Panc1 (cell line): ENCODE measurements around the gene TUBB4B. TPM values are rescaled to one million over a fixed set of nuclear protein-coding genes. Genes with fewer than 3 reads are reported as not detected.

Experiments
- ATAC-seq: fragments of 200-7000 bp; cut with Tn5 transposase; 2 replicates; pipeline ENCODE4 v1.9.1; 2020; ENCODE audit warnings: mild to moderate bottlenecking, moderate library complexity
- BruUV-seq: library from RNA; stranded (reverse); fragments of 400-500 nt; replicated peaks from 2 replicates; lab custom pipeline; 2021; lab: Mats Ljungman, UMichigan
- CTCF ChIA-PET: fragments of 300-600 bp; sonication (Branson Sonifier 250); formaldehyde crosslinking; loops from one replicate; lab custom pipeline; 2022; ENCODE audit warnings: antibody characterized with exemption; lab: Charles Lee
- POLR2A ChIA-PET: fragments of 300-600 bp; sonication (Branson Sonifier 250); formaldehyde crosslinking; loops from one replicate; lab custom pipeline; 2022; ENCODE audit warnings: antibody characterized with exemption; lab: Charles Lee
- DNase-seq: peaks from one replicate; pipeline ENCODE4 v3.0.0-alpha.2; 2010; ENCODE audit warnings: low read depth, low spot score
- H3K27ac ChIP-seq: 2 replicates; pipeline ENCODE4 v1.5.1; 2011; ENCODE audit warnings: mild to moderate bottlenecking, low read length, inconsistent platforms
- H3K27me3 ChIP-seq: fragments of 200-500 bp; sonication (Bioruptor generic); 2 replicates; pipeline ENCODE4 v1.6.0; 2014; ENCODE audit warnings: low read length, inconsistent platforms; ENCODE audit not compliant: control insufficient read depth, insufficient read depth
- H3K36me3 ChIP-seq: fragments of 200-500 bp; sonication (Bioruptor generic); 2 replicates; pipeline ENCODE4 v1.5.1; 2014; ENCODE audit warnings: inconsistent platforms, mild to moderate bottlenecking, low read length, moderate library complexity; ENCODE audit not compliant: control insufficient read depth, insufficient read depth
- H3K4me1 ChIP-seq: 2 replicates; pipeline ENCODE4 v1.5.1; 2011; ENCODE audit warnings: inconsistent platforms, mild to moderate bottlenecking, low read length, moderate library complexity; ENCODE audit not compliant: control insufficient read depth, insufficient read depth
- H3K4me3 ChIP-seq, 2 experiments: 2 replicates each; pipeline ENCODE4 v1.5.1; 2011 to 2012; ENCODE audit warnings: low read depth in 2 of 2, low read length in 2 of 2, mild to moderate bottlenecking in 2 of 2, inconsistent platforms in 1 of 2, moderate library complexity in 1 of 2
- H3K9me3 ChIP-seq: fragments of 200-500 bp; sonication (Bioruptor generic); 2 replicates; pipeline ENCODE4 v1.5.1; 2014; ENCODE audit warnings: low read depth, mild to moderate bottlenecking, inconsistent platforms, low read length, moderate library complexity; ENCODE audit not compliant: control insufficient read depth, insufficient read depth
- POLR2AphosphoS5 ChIP-seq: IDR thresholded peaks from 2 replicates; pipeline ENCODE4 v1.6.1; 2012; ENCODE audit warnings: mild to moderate bottlenecking, low read depth, low read length, moderate library complexity
- SIN3A ChIP-seq: IDR thresholded peaks from 2 replicates; pipeline ENCODE4 v1.6.1; 2012; ENCODE audit warnings: low read depth, mild to moderate bottlenecking, low read length, moderate library complexity, borderline replicate concordance; ENCODE audit not compliant: insufficient read depth
- TCF7L2 ChIP-seq: IDR thresholded peaks from 2 replicates; pipeline ENCODE4 v1.6.1; 2011; ENCODE audit warnings: mild to moderate bottlenecking, low read depth, low read length, inconsistent platforms
- in situ Hi-C: cut with HindIII; loops from 2 replicates; pipeline ENCODE4 v1.10.0; 2016; ENCODE audit warnings: low sequenced_read_pairs, low pct_unique_long_range_greater_than_20kb
- intact Hi-C: fragments of 100-400 bp; cut with micrococcal nuclease; formaldehyde crosslinking; loops from one replicate; pipeline ENCODE4 v1.10.0; 2022; ENCODE audit not compliant: unreplicated experiment
- total RNA-seq: library from RNA; stranded (reverse); gene quantifications from one replicate; pipeline ENCODE4 v1.2.1, GENCODE V29; 2021; ENCODE audit not compliant: unreplicated experiment
- TF ChIP-seq, protein P1 (sequence below): fragments of 450-650 bp; IDR thresholded peaks from 2 replicates; pipeline ENCODE4 v1.5.1; 2017; ENCODE audit warnings: mild to moderate bottlenecking
- TF ChIP-seq, protein P2 (sequence below), 2 experiments: IDR thresholded peaks; 2 replicates each; pipeline ENCODE4 v1.6.1; 2011 to 2012; ENCODE audit warnings: low read depth in 2 of 2, control low read depth in 1 of 2, low read length in 1 of 2, mild to moderate bottlenecking in 1 of 2, moderate library complexity in 1 of 2; ENCODE audit not compliant: insufficient read depth in 1 of 2

Gene TUBB4B
- total RNA-seq, 1 experiment from 2014 or later = 265 TPM

DNA sequence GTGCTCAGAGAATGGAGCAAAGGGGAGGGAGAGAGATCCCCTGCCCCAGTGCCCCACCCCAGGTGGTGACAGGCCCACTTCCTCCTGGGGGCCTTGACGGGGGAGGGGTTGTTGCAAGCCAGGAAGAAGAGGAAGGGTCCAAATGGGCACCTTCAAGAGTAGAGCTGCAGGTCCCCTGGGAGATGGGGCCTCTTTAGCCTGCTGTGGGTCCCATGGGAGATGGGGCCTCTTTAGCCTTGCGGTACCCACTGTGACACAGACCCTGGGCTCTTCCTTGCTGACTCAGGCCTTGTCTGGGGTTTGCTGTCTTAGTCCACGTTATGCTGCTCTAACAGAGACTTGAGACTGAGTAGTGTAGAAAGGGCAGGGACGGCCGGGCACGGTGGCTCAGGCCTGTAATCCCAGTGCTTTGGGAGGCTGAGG lies 26.9 kb downstream of the TUBB4B start:
- Histone ChIP-seq H3K9me3 (no peaks in the 10 kb centered on the region), H3K4me1 (no peaks in the 10 kb centered on the region), H3K36me3 (no peaks in the 10 kb centered on the region; the same call in 1 of the 2 replicates), H3K4me3 (no peak overlapping the region), H3K27me3 (no peaks in the 10 kb centered on the region), H3K27ac (no peak overlapping the region)
- no peak for ATAC-seq
- no TSS peak for BruUV-seq
- no peak for DNase-seq
- TF ChIP-seq, protein P1, sequence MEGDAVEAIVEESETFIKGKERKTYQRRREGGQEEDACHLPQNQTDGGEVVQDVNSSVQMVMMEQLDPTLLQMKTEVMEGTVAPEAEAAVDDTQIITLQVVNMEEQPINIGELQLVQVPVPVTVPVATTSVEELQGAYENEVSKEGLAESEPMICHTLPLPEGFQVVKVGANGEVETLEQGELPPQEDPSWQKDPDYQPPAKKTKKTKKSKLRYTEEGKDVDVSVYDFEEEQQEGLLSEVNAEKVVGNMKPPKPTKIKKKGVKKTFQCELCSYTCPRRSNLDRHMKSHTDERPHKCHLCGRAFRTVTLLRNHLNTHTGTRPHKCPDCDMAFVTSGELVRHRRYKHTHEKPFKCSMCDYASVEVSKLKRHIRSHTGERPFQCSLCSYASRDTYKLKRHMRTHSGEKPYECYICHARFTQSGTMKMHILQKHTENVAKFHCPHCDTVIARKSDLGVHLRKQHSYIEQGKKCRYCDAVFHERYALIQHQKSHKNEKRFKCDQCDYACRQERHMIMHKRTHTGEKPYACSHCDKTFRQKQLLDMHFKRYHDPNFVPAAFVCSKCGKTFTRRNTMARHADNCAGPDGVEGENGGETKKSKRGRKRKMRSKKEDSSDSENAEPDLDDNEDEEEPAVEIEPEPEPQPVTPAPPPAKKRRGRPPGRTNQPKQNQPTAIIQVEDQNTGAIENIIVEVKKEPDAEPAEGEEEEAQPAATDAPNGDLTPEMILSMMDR = no peak
- TF ChIP-seq, protein P2, sequence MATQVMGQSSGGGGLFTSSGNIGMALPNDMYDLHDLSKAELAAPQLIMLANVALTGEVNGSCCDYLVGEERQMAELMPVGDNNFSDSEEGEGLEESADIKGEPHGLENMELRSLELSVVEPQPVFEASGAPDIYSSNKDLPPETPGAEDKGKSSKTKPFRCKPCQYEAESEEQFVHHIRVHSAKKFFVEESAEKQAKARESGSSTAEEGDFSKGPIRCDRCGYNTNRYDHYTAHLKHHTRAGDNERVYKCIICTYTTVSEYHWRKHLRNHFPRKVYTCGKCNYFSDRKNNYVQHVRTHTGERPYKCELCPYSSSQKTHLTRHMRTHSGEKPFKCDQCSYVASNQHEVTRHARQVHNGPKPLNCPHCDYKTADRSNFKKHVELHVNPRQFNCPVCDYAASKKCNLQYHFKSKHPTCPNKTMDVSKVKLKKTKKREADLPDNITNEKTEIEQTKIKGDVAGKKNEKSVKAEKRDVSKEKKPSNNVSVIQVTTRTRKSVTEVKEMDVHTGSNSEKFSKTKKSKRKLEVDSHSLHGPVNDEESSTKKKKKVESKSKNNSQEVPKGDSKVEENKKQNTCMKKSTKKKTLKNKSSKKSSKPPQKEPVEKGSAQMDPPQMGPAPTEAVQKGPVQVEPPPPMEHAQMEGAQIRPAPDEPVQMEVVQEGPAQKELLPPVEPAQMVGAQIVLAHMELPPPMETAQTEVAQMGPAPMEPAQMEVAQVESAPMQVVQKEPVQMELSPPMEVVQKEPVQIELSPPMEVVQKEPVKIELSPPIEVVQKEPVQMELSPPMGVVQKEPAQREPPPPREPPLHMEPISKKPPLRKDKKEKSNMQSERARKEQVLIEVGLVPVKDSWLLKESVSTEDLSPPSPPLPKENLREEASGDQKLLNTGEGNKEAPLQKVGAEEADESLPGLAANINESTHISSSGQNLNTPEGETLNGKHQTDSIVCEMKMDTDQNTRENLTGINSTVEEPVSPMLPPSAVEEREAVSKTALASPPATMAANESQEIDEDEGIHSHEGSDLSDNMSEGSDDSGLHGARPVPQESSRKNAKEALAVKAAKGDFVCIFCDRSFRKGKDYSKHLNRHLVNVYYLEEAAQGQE (IDR thresholded peaks at IDR 0.05; ENCODE audit: insufficient read depth in 1 of 2, low read depth in 2 of 2, low read length in 1 of 2) = no peak
- no peak for TF ChIP-seq TCF7L2
- no peak for TF ChIP-seq POLR2AphosphoS5
- TF ChIP-seq SIN3A = no peak
- ChIA-PET POLR2A (interaction anchor here (0.6 kb wide), 1 partner anchor 9 kb away, joined by 9 read pairs; no protein-coding TSS in a partner anchor), CTCF (interaction anchor here (0.6 kb wide), 1 partner anchor 8 kb away, joined by 6 read pairs; no protein-coding TSS in a partner anchor)
- in situ Hi-C loops (no loop called here), intact Hi-C loops (no loop called here)

DNA sequence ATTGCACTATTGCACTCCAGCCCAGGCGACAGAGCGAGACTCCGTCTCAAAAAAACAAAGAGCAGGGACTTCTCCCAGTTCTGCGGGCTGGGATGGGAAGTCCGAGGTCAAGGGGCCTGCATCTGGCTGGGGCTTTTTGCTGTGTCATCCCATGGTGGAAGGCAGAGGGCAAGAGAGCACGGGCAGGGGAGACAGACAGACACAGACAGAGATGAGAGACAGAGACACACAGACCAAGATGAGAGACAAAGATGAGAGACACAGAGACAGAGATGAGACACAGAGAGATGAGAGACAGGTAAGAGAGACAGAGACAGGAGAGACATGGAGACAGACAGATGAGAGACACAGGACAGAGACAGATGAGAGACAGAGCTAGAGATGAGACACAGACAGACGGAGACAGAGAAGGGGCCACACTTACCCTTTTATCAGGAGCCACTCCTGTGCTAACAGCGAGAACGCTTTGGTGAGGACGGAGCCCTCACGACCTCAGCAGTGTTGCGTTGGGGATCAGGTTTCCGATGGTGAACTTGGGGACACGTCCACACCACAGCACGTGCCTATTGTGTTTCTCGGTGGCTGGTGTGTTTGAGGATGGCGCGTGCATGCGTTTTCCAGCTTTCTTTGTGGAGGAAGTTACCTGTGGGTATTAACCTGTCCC lies 27.6 kb downstream of the TUBB4B start:
- Histone ChIP-seq H3K27me3 (no peaks in the 10 kb centered on the region), H3K4me3 (no peak overlapping the region), H3K36me3 (no peaks in the 10 kb centered on the region; the same call in 1 of the 2 replicates), H3K27ac (no peak overlapping the region), H3K4me1 (no peaks in the 10 kb centered on the region), H3K9me3 (no peaks in the 10 kb centered on the region)
- in situ Hi-C loops (no loop called here), intact Hi-C loops (no loop called here)
- TF ChIP-seq, protein P2 (IDR thresholded peaks at IDR 0.05; ENCODE audit: insufficient read depth in 1 of 2, low read depth in 2 of 2, low read length in 1 of 2) = no peak
- TF ChIP-seq TCF7L2 (no peak), POLR2AphosphoS5 (no peak), SIN3A (no peak)
- TF ChIP-seq, protein P1 = no peak
- ChIA-PET POLR2A (interaction anchor here (0.7 kb wide), 1 partner anchor 41 kb away, joined by 3 read pairs; no protein-coding TSS in a partner anchor), CTCF (interaction anchor here (0.6 kb wide), 1 partner anchor 9 kb away, joined by 6 read pairs; no protein-coding TSS in a partner anchor)
- DNase-seq (no peak), ATAC-seq (no peak)
- BruUV-seq = no TSS peak
